GM12864 (cell line): ENCODE data around the gene CIAPIN1.

Experiments used
- DNase-seq: peaks from one replicate; pipeline ENCODE4 v3.0.0-alpha.2; 2011; ENCODE audit warnings: low read depth
- H3K4me3 ChIP-seq: 2 replicates; pipeline ENCODE4 v1.5.1; 2011; ENCODE audit warnings: mild to moderate bottlenecking, low read depth, low read length, control low read depth
- CTCF ChIP-seq: IDR thresholded peaks from 2 replicates; pipeline ENCODE4 v1.5.1; 2011; ENCODE audit warnings: low read depth, mild to moderate bottlenecking, moderate library complexity, low read length, control low read depth, inconsistent platforms; ENCODE audit errors: missing control alignments

The CIAPIN1 gene

DNA sequence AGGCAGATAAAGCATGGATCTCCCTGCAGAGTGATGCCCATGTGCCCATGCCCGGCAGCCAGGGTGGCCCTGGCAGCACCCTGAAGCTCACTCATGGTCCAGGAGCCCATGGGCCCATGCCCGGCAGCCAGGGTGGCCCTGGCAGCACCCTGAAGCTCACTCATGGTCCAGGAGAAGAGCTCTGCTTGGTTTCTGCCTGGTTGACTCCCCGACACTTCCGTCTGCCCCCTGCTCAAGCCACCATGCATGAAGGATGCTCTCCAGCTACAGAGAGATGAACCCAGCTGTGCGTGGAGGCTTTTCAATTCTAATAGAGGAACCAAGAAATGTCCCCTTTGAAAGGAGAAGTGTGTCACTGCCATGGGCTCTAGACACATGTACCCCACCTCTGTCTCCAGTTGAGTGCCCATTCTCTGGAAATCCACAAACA, 33.9 kb downstream of the CIAPIN1 start:
- no peak for TF ChIP-seq CTCF
- DNase-seq = peak; percentile 61
- no peak overlapping the region for H3K4me3 ChIP-seq

DNA sequence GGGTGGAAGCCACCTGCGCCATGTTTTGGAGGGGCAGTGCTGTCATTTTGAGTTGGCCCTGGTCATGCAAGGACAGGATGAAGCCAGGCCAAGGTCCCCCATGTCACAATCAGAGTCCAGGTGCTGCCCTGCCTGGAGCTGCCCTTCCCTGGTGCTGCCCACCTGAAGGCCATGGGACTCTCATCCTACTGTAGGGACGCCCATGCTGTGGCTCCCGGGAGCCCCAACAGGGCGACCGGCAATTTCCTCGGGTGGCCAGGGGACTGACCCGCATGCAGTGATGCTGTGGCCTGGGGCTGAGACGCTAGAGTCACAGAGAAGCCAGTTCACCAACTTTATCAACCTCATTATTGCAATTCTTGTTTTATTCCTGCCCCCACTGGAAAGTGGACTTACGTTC, 34.6 kb downstream of the CIAPIN1 start:
- DNase-seq = no peak
- H3K4me3 ChIP-seq = no peak overlapping the region
- no peak for TF ChIP-seq CTCF

DNA sequence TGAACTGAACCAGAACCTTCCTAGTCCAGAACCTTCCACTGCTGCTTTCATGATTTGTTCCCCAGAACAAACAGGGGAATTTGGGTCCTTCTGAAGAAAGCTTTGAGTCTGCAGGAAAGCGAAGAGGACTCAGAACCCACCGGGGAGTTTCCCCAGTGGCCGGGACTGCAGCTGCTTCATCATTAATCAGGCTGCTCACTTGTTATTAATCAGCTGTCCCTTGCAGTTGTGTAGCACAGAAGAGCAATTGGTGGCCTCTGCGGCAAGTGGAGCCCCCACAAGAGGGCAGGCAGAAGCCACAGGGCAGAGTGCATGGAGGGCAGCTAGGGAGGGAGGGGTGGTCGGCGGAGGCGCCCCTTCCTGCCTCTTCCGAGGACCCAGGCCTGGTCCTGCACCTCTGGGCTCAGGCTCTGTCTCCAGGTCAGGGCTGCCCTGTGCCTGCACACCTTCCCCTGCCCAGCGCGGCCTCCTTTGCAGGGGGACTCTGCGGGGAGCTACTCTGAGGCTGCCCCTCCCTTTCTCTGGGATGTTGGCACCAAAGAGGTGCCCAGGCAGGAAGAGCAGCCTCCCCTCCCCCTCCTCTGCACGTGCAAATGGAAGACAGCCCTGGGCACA, 35.7 kb downstream of the CIAPIN1 start:
- no peak overlapping the region for H3K4me3 ChIP-seq
- no peak for TF ChIP-seq CTCF
- DNase-seq = no peak

- no peak for TF ChIP-seq CTCF
- DNase-seq = no peak
- no peak overlapping the region for H3K4me3 ChIP-seq
These were observed 37.2 kb downstream of the CIAPIN1 start for GRCh38 chr16:57409870-57410587.

DNA sequence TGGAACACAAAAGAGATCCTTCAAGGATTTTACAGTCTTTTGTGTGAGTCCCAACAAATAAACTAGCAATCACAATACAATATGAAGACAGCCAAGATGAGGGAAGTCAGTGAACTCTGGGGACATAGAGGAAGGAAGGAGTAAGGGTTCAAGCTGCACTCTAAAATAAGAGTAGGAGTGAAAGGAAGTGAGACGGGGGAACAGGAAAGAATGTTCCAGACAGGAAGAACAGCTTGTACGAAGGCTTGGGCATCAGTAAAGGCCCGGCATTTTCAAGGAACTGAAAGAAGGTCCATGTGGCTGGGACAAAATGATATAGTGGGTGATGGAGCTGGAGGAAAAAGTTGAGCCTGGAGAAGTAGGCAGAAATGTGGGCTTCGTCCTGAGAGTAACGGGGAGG, 38.1 kb downstream of the CIAPIN1 start:
- DNase-seq = no peak
- TF ChIP-seq CTCF = no peak
- no peak overlapping the region for H3K4me3 ChIP-seq

GRCh38 chr16:57407521-57408353, 39.4 kb downstream of the CIAPIN1 start:
- DNase-seq = no peak
- TF ChIP-seq CTCF = no peak
- H3K4me3 ChIP-seq = no peak overlapping the region
